SK-N-SH (cell line): ENCODE data around the gene USH1G.

Experiments
- MEF2A ChIP-seq: IDR thresholded peaks from 2 replicates; pipeline ENCODE4 v1.4.0; 2012; ENCODE audit warnings: low read depth, borderline replicate concordance
- SMC3 ChIP-seq: IDR thresholded peaks from 2 replicates; pipeline ENCODE4 v1.6.1; 2012; ENCODE audit warnings: low read depth, low read length, improper control_type of control experiment
- TF ChIP-seq, protein P1 (sequence below): fragments of 200-600 bp; sonication (generic); IDR thresholded peaks from 2 replicates; pipeline ENCODE4 v1.6.1; 2017; ENCODE audit warnings: antibody characterized with exemption, mild to moderate bottlenecking, moderate library complexity

DNA sequence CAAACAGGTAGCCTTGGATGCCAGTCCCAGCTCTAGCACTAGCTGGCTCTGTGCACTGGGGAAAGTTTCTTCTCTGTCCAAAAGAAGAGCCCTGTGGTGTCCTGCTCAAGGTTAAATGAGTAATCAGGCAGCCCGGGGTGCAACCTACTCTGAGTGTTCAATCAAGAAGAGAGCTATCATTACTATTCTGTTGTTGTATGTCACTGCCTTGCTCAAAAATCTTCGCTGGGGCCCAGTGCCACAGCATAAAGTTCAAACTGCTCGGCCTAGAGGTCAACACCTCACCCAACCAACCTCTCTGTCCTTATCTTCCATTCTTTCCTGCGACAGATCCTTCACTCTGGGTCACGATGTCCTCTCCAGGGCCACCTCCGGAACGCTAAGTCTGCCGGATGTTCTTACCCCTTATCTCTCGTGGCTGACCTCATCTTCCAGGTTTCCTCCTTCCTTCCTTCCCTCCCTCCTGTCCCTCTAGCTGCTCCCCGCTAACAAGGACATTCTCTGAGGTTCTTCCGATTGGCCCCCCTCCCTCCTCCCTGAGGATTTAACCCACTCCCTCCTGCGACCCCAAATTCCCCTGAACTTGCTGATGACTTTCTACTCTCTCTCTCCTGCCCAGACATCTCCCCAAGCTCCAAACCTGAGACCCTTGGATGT lies 54.7 kb downstream of the USH1G start:
- TF ChIP-seq SMC3 (no peak), MEF2A (no peak)
- TF ChIP-seq, protein P1, sequence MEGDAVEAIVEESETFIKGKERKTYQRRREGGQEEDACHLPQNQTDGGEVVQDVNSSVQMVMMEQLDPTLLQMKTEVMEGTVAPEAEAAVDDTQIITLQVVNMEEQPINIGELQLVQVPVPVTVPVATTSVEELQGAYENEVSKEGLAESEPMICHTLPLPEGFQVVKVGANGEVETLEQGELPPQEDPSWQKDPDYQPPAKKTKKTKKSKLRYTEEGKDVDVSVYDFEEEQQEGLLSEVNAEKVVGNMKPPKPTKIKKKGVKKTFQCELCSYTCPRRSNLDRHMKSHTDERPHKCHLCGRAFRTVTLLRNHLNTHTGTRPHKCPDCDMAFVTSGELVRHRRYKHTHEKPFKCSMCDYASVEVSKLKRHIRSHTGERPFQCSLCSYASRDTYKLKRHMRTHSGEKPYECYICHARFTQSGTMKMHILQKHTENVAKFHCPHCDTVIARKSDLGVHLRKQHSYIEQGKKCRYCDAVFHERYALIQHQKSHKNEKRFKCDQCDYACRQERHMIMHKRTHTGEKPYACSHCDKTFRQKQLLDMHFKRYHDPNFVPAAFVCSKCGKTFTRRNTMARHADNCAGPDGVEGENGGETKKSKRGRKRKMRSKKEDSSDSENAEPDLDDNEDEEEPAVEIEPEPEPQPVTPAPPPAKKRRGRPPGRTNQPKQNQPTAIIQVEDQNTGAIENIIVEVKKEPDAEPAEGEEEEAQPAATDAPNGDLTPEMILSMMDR, result no peak
